Dermis blood vessel endothelial cell (primary cell): ENCODE measurements around the gene ARHGEF11. TPM values are rescaled to one million over a fixed set of nuclear protein-coding genes. Genes with fewer than 3 reads are reported as not detected.
A peak's percentile ranks its signal among the peaks of the same experiment; 100 is the strongest.
"Not testable (repeated sequence)": the region's sequence is repeated elsewhere in the genome, so short reads cannot be mapped to it uniquely, and the experiment has no call there.

ENCODE experiments used
- DNase-seq: peaks from one replicate; pipeline ENCODE4 v3.0.0; 2010
- total RNA-seq: library from RNA; depleted of rRNA; stranded (reverse); fragments of >200 nt; gene quantifications from 2 replicates; pipeline ENCODE4 v1.2.3, GENCODE V29; 2014

The ARHGEF11 gene
- total RNA-seq, 1 donor from 2014 or later, result 22.0 TPM

DNA sequence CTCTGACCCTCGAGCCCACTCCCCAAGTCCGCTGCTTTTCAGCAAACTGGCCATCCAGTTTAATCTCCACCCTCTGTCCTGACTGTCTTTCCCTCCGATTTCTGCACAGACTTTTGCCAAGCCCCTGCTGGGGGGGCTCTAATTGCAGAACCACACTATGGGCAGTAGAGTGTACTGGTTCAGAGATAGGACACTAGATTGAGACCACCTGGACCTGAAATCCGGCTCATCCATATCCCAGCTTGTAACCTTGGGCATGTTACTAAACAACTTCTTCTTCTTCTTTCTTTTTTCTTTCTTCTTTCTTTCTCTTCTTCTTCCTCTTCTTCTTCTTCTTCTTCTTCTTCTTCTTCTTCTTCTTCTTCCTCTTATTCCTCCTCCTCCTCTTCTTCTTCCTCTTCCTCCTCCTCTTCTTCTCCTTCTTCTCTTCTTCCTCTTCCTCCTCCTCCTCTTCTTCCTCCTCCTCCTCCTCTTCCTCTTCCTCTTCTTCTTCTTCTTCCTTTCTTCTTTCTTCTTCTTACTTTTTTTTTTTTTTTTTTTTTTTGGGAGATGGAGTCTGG is 117.4 kb downstream of the ARHGEF11 start:
- no peak for DNase-seq

- DNase-seq, result peak; percentile 90
Observed at GRCh38 chr1:156927215-156928042, 118.1 kb downstream of the ARHGEF11 start.

DNA sequence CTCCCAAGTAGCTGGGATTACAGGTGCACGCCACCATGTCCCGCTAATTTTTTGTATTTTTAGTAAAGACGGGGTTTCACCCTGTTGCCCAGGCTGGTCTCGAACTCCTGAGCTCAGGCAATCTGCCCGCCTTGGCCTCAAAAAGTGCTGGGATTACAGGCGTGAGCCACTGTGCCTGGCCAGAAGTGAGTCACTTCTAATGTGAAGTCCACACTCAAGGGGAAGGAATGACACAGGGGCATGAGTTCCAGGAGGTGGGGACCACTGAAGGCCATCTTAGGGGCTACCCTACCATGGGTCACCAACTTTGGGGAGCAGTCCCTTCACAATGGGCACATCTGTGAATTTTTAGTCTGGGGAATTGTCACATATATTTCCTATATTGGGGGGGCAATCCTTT is 118.8 kb downstream of the ARHGEF11 start:
- DNase-seq, result not testable (repeated sequence)

DNA sequence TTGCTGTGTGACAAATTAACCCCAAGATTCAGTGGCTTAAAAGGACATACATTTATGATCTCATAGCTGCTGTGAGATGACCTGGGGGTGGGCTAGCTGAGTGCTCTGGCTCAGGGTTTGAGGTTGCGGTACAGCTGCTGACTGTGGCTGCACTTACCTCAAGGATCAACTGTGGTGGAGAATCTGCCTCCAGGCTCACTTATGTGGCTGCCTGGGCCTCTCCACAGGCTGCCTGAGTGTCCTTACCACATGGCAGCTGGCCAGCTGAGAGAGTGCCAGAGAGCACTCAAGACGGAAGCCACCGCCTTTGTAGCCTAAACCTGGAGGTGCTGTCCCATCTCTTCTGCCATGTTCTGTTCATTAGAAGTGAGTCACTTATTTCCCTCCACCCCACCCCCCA is 119.4 kb downstream of the ARHGEF11 start:
- peak; percentile 36 for DNase-seq

GRCh38 chr1:156925154-156926010 is 120.2 kb downstream of the ARHGEF11 start:
- DNase-seq, result no peak

DNA sequence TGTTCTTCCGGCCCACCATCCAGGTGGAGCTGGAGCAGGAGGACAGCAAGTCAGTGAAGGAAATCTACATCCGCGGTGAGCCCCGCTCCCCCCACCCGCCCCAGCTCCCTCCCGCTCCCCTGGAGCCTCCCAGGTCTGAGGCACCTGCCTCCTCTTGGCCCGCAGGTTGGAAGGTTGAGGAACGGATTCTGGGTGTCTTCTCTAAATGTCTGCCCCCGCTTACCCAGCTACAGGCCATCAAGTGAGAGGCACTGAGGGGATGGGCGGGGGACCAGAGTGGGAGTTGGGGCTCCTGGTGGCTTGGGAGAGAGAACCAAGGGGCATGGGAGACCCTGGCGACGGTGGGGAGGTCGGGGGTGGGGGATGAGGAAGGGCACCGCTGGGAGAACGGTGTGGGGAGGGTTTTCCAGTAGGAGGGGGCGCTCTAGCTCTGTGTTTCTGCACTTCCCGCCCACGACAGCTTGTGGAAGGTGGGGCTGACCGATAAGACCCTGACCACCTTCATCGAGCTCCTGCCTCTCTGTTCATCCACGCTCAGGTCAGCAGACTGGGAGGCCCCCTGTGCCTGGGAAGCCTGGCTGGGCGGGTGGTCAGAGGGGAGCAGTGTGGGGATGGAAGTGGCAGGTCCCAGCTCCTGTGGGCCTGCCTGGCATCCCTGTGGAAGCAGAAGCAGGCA is 120.9 kb downstream of the ARHGEF11 start:
- DNase-seq, result no peak

- no peak for DNase-seq
Observed at GRCh38 chr1:156923670-156924477, 121.7 kb downstream of the ARHGEF11 start.

DNA sequence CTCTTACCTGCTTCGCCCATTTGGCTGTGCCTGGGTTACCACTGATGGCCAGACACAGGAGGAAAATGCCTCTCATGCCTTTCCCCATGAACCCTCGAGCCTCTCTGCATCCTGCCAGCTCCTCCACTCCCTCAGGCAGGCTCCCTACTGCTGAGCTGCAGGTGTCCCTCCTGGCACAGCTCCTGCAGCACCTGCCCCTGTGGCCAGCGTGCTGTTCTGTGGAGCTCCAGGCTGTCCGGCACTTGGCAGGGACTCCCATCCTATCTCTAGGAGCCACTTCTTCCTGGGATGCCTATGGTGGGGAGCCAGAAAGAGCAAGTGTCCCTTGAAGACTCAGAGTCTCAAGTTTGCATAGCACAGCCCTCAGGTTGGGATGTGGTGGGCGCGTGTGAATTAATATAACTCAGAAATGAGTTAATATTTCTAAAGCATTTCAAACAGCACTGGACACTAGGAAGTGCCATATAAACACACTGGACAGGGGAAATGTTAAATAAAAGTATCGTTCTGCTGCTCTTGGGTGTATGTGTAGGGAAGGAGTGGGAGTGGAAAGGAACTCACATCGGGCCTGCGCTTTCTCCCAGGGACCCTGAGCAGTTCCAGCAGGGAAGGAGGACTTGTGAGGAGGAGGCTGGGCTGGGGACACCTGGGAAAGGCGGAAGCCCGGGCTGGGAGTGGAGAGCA is 122.4 kb downstream of the ARHGEF11 start:
- no peak for DNase-seq

- DNase-seq, result no peak
Observed at GRCh38 chr1:156921053-156921529, 124.5 kb downstream of the ARHGEF11 start.

DNA sequence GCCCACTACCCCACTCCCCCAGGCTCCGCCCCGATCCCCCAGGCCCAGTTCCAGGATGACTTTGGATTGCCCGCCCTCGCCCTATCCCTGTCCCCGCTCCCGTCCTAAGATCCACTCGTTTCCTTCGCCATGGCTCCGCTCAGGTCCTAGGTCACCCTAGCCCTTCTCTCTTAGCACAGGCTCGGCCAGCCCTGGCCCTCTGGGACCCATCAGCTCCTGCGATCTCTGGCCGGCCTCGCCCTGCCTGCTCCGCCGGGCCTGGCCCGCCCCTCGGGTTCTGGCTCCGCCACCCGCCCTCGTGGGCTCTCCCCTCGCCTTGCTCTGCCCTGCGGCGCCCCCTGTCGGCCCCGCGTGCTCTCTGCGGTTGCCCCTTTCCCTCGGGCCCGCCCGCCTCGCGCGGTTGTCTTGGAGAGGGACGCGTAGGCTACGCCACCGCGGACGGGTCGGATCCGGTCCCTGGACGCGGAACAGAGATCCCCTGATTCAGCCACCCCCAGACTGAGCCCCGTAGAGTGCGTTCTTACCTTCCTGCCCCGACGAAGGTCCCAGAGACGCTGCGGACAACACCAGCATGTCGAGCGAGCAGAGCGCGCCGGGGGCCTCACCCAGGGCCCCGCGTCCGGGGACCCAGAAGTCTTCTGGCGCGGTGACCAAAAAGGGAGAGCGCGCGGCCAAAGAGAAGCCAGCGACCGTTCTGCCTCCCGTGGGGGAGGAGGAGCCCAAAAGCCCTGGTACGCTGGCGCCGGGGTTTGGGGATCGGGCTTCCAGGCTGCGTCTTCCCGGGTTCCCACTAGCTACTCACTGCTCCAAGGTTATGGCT is 125.1 kb downstream of the ARHGEF11 start, which contains the start of gene LRRC71:
Gene LRRC71 (plus strand): TSS at position 400 of the 820 bp plus-strand sequence. CDS start 172 bp downstream, at position 572.
- DNase-seq, result peak; percentile 88

- DNase-seq, result no peak
Observed at GRCh38 chr1:156914440-156914856, 131.1 kb downstream of the ARHGEF11 start.

- DNase-seq, result no peak
Observed at GRCh38 chr1:156913809-156914387, 131.6 kb downstream of the ARHGEF11 start.

DNA sequence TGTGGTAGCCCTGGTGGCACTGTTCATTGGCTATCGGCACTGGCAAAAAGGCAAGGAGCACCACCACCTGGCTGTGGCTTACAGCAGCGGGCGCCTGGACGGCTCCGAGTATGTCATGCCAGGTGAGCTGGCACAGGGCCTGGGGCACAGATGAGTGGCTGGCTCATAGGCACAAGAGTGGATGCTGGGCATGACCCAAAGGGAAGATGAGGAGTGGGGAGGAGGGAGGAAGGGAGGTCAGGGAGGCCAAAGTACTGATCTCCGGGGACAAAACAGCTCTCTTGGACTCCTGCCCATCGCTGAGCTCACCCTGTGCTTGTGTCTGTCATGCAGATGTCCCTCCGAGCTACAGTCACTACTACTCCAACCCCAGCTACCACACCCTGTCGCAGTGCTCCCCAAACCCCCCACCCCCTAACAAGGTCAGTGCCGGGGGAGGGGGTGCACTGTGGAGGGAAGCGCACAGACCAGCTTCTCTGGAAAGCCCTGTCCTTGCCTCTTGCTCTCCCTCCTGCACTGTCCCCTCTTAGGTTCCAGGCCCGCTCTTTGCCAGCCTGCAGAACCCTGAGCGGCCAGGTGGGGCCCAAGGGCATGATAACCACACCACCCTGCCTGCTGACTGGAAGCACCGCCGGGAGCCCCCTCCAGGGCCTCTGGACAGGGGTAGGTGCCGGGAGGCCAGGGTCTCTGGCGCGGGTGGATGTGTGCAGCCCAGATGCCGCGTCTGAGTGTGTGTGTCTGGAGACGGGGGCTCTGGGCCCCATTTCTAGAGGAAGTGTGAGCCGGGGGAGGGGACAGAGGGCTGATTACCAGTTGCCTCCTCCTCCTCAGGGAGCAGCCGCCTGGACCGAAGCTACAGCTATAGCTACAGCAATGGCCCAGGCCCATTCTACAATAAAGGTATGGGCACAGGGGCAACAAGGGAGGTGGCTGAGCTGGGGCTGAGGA is 132.4 kb downstream of the ARHGEF11 start:
- DNase-seq, result no peak

GRCh38 chr1:156912310-156912709 is 133.2 kb downstream of the ARHGEF11 start:
- DNase-seq, result no peak

GRCh38 chr1:156911577-156912298 is 133.8 kb downstream of the ARHGEF11 start:
- no peak for DNase-seq

DNA sequence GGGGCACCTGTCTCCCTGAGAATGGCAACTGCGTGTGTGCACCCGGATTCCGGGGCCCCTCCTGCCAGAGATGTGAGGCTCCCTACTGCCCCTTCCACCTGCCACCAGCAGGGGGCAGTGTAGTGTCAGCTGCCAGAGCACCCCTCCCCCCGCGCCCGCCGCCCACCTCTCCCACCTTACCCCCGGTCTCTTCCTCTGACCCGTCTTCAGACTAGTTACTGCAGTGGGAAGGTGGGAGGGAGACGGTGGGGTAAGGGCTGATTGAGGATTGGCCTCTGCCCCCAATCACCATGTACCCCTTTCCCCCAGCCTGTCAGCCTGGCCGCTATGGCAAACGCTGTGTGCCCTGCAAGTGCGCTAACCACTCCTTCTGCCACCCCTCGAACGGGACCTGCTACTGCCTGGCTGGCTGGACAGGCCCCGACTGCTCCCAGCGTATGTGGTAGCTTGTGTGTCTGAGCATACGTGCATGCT is 135.2 kb downstream of the ARHGEF11 start:
- DNase-seq, result peak; percentile 58

DNA sequence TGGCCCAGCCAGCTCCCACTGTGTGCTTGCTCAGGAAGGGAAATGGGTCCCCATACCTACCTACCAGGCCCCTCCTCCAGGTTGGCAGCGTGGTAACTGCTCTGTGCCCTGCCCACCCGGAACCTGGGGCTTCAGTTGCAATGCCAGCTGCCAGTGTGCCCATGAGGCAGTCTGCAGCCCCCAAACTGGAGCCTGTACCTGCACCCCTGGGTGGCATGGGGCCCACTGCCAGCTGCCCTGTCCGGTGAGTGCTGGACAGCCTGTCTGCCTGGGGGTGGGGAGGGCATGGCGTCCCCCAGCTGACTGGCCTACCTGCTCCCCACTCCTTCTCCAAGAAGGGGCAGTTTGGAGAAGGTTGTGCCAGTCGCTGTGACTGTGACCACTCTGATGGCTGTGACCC is 135.9 kb downstream of the ARHGEF11 start:
- DNase-seq, result no peak

GRCh38 chr1:156908955-156909354 is 136.6 kb downstream of the ARHGEF11 start:
- no peak for DNase-seq
